Measurements from ENCODE around the gene RAI2. TPM values are rescaled to one million over a fixed set of nuclear protein-coding genes. Genes with fewer than 3 reads are reported as not detected.

Gene RAI2
- total RNA-seq, 1 experiment from 2014 or later: not detected

- no peak for DNase-seq (ENCODE audit: unreplicated experiment)
- ChIA-PET POLR2A (no interaction called here), CTCF (interaction anchor here (0.6 kb wide), 1 partner anchor 177 kb away, joined by 3 read pairs; no protein-coding TSS in a partner anchor)
- H3K9me3 Mint-ChIP-seq (ENCODE audit: unreplicated experiment): no peaks in the 10 kb centered on the region
- peaks cover 7% of the 10 kb centered on the region for H3K36me3 Mint-ChIP-seq (ENCODE audit: insufficient read depth, unreplicated experiment)
- H3K27ac Mint-ChIP-seq (ENCODE audit: low read depth, unreplicated experiment): no peak overlapping the region
- TF ChIP-seq CTCF (IDR thresholded peaks at IDR 0.05; ENCODE audit: unreplicated experiment): no peak
- H3K4me1 Mint-ChIP-seq (ENCODE audit: insufficient read depth, unreplicated experiment): peaks cover 6% of the 10 kb centered on the region
- peak overlapping the region; percentile 13 for H3K4me3 Mint-ChIP-seq (ENCODE audit: unreplicated experiment)
- intact Hi-C loops (cut with micrococcal nuclease): no loop called here
- H3K27me3 Mint-ChIP-seq (ENCODE audit: insufficient read depth, unreplicated experiment): peaks cover 87% of the 10 kb centered on the region
- BruUV-seq (replicated peaks): no TSS peak
These were observed 1.4 kb downstream of the RAI2 start for GRCh38 chrX:17859609-17860178.

- Mint-ChIP-seq H3K27me3 (ENCODE audit: insufficient read depth, unreplicated experiment) (peaks cover 93% of the 10 kb centered on the region), H3K9me3 (ENCODE audit: unreplicated experiment) (no peaks in the 10 kb centered on the region)
- DNase-seq (ENCODE audit: unreplicated experiment): no peak
These were observed 6.6 kb downstream of the RAI2 start for GRCh38 chrX:17854531-17854930.

GRCh38 chrX:17854069-17854468 is 7.0 kb downstream of the RAI2 start:
- no peak for TF ChIP-seq CTCF (IDR thresholded peaks at IDR 0.05; ENCODE audit: unreplicated experiment)
- no TSS peak for BruUV-seq (replicated peaks)

More at GRCh38 chrX:17854531-17854930, 6.6 kb downstream of the RAI2 start:
- H3K36me3 Mint-ChIP-seq (ENCODE audit: insufficient read depth, unreplicated experiment): no peaks in the 10 kb centered on the region
- H3K27ac Mint-ChIP-seq (ENCODE audit: low read depth, unreplicated experiment): no peak overlapping the region
- H3K4me3 Mint-ChIP-seq (ENCODE audit: unreplicated experiment): no peak overlapping the region
- CTCF ChIA-PET: interaction anchor here (0.6 kb wide), 1 partner anchor 668 kb away, joined by 3 read pairs; no protein-coding TSS in a partner anchor
- BruUV-seq (replicated peaks): no TSS peak
- intact Hi-C loops (cut with micrococcal nuclease): no loop called here
- POLR2A ChIA-PET: no interaction called here
- H3K4me1 Mint-ChIP-seq (ENCODE audit: insufficient read depth, unreplicated experiment): no peaks in the 10 kb centered on the region
- TF ChIP-seq CTCF (IDR thresholded peaks at IDR 0.05; ENCODE audit: unreplicated experiment): no peak

GRCh38 chrX:17851874-17852273 is 9.2 kb downstream of the RAI2 start:
- no peak for DNase-seq (ENCODE audit: unreplicated experiment)
- no TSS peak for BruUV-seq (replicated peaks)
- Mint-ChIP-seq H3K27me3 (ENCODE audit: insufficient read depth, unreplicated experiment) (peaks cover 69% of the 10 kb centered on the region), H3K9me3 (ENCODE audit: unreplicated experiment) (no peaks in the 10 kb centered on the region), H3K27ac (ENCODE audit: low read depth, unreplicated experiment) (no peak overlapping the region), H3K4me3 (ENCODE audit: unreplicated experiment) (no peak overlapping the region), H3K36me3 (ENCODE audit: insufficient read depth, unreplicated experiment) (no peaks in the 10 kb centered on the region), H3K4me1 (ENCODE audit: insufficient read depth, unreplicated experiment) (no peaks in the 10 kb centered on the region)
- TF ChIP-seq CTCF (IDR thresholded peaks at IDR 0.05; ENCODE audit: unreplicated experiment): no peak
- POLR2A ChIA-PET: no interaction called here
- intact Hi-C loops (cut with micrococcal nuclease): no loop called here
- CTCF ChIA-PET: no interaction called here

More at GRCh38 chrX:17854069-17854468, 7.0 kb downstream of the RAI2 start:
- ChIA-PET CTCF (interaction anchor here (0.6 kb wide), 1 partner anchor 668 kb away, joined by 3 read pairs; no protein-coding TSS in a partner anchor), POLR2A (no interaction called here)
- H3K4me1 Mint-ChIP-seq (ENCODE audit: insufficient read depth, unreplicated experiment): no peaks in the 10 kb centered on the region
- no peak overlapping the region for H3K27ac Mint-ChIP-seq (ENCODE audit: low read depth, unreplicated experiment)
- no peak overlapping the region for H3K4me3 Mint-ChIP-seq (ENCODE audit: unreplicated experiment)
- H3K27me3 Mint-ChIP-seq (ENCODE audit: insufficient read depth, unreplicated experiment): peaks cover 91% of the 10 kb centered on the region
- DNase-seq (ENCODE audit: unreplicated experiment): no peak
- H3K9me3 Mint-ChIP-seq (ENCODE audit: unreplicated experiment): no peaks in the 10 kb centered on the region
- intact Hi-C loops (cut with micrococcal nuclease): no loop called here
- no peaks in the 10 kb centered on the region for H3K36me3 Mint-ChIP-seq (ENCODE audit: insufficient read depth, unreplicated experiment)
